Choroid plexus epithelial cell (primary cell): ENCODE measurements around the gene DNMT3A.
A peak's percentile ranks its signal among the peaks of the same experiment; 100 is the strongest.

ENCODE experiments used
- DNase-seq: peaks from one replicate; pipeline ENCODE4 v3.0.0-alpha.2; 2010; ENCODE audit warnings: low read depth
- H3K4me3 ChIP-seq: 2 replicates; pipeline ENCODE4 v1.5.1; 2011; ENCODE audit warnings: low read depth, mild to moderate bottlenecking, control low read depth, low read length, moderate library complexity
- TF ChIP-seq, protein P1 (sequence below): conservative IDR thresholded peaks from 2 replicates; pipeline ENCODE4 v1.5.1; 2011; ENCODE audit warnings: low read depth, mild to moderate bottlenecking, control low read depth, inconsistent platforms, low read length, moderate library complexity

Gene DNMT3A

DNA sequence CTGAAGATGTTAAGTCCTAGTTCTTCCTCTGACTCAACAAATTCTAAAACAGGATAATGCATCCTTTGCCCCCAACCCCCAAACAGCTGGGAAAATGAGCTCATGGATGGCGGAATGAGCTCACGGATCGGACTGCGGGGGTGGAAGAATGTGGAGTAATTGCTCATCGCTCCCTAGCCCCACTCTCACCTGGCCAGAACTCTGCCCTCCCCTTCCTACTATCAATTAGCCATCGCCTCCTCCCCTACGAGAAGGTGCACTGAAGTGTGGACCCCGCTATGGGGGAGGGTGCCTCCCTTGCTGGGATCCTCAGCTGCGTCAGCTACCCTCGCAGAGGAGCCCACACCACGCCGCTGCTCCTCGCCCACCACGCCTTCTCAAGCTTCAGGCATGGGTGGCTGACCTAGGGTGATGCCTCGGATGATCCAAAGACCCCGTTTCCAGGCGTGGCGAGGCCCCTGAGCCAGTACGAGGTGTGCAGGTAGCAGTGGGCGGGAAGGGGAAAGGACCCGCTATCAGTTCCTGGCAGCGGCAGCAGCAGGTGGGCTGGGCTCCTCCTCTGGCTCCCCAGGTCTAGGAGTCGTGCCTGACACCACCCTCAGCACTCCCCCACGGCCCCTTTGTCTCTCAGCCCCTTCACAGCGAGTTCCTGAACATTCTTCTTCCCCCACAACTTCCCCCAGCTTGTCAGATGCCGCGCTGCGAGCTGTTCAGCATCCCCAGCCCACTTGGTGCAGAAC, 91.2 kb downstream of the DNMT3A start:
- DNase-seq: peak; percentile 41
- TF ChIP-seq, protein P1, sequence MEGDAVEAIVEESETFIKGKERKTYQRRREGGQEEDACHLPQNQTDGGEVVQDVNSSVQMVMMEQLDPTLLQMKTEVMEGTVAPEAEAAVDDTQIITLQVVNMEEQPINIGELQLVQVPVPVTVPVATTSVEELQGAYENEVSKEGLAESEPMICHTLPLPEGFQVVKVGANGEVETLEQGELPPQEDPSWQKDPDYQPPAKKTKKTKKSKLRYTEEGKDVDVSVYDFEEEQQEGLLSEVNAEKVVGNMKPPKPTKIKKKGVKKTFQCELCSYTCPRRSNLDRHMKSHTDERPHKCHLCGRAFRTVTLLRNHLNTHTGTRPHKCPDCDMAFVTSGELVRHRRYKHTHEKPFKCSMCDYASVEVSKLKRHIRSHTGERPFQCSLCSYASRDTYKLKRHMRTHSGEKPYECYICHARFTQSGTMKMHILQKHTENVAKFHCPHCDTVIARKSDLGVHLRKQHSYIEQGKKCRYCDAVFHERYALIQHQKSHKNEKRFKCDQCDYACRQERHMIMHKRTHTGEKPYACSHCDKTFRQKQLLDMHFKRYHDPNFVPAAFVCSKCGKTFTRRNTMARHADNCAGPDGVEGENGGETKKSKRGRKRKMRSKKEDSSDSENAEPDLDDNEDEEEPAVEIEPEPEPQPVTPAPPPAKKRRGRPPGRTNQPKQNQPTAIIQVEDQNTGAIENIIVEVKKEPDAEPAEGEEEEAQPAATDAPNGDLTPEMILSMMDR: no peak
- peak overlapping the region; percentile 5 for H3K4me3 ChIP-seq

DNA sequence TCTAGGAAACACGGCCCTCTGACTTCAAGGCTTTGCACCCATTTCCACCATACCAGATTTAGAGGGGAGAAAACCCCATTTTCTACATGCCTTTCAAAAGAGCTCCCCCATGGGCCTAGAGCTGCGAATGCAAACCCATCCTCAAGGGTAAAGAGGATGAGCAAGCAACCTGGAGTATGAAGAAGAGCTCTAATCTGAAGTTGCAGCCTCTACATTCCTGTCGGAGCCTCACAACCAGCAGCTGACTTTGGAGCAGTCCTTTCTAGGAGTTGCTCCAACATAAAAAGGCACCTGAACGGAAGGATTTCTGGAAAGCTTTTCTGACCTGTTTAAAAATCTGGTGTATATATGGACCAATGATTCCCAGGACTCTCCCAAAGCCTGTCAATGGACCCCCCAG, 91.9 kb downstream of the DNMT3A start:
- no peak overlapping the region for H3K4me3 ChIP-seq
- DNase-seq: no peak
- TF ChIP-seq, protein P1: no peak

DNA sequence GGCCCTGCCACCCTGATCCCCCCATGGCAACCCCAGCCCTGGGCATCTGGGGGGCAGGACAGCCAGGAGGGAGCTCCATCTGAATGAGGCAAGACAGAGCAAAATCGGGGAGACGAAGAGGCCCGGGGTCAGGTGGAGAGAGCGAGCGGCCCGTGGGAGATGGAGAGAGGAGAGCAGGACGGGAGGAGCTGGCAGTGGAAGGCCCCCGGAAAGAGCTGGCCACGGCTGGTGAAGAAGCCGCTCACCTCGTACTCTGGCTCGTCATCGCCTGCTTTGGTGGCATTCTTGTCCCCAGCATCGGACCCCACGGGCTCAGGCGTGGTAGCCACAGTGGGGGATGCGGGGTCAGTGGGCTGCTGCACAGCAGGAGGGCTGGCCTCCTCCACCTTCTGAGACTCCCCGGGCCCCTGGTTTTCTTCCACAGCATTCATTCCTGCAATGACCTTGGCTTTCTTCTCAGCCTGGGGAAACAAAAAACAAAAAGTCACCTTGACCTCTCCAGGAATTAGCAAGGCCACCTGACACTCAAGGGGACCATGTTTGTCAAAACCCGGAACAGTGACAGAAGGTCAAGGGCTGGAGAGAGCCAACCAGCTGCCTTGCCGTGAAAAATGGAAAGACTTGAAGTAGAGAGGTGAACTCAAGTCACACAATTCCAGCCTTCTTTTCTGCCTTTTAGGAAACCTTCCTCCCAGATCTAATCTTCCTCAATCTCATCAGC, 93.8 kb downstream of the DNMT3A start:
- no peak overlapping the region for H3K4me3 ChIP-seq
- DNase-seq: no peak
- TF ChIP-seq, protein P1: no peak

DNA sequence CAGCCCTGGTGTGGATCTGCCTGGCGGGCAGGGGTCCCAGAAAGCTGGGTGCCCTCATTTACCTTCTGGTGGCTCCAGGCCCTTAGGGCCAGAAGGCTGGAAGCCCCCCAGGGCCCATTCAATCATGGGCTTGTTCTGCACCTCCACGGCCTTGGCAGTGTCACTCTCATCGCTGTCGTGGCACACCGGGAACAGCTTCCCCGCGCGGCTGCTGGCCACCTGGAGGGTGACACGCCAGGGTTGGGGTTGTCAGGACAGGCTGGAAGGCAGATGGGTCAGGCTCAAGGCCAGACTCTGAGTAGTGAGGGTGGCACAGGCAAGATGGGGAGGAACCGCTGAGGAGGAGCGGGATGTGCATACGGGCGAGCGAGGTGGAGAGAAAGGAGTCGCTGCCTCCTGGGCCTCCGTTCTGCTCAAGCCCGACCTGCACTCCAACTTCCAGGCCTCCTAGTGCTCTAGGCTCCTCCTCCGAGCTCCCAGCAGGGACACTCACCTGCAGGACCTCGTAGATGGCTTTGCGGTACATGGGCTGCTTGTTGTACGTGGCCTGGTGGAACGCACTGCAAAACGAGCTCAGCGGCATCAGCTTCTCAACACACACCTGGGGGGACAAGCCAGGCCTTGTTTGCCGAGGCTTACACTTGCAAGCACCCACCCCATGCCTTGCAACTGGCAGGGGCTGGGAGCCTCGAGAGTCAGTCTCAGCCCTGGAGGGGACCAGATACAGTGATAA, 95.0 kb downstream of the DNMT3A start:
- no peak for DNase-seq
- TF ChIP-seq, protein P1: no peak
- no peak overlapping the region for H3K4me3 ChIP-seq

DNA sequence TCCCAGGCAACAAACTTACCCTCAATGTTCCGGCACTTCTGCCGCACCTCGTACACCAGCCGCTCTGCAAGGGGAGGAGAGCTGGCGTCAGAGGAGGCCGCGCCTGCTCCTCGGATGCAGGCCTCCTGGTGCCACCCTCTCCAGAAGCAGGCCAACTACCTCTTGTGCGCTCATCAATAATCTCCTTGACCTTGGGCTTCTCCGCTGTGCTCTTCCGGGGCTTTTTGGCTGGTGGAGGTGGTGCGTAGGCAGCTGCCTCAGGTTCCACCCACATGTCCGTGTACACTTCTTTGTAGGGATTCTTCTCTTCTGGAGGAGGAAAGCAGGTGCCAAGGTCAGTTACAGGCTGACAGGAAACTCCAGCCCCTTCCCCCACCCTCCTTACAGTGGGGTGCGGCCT, 95.7 kb downstream of the DNMT3A start:
- TF ChIP-seq, protein P1: no peak
- no peak for DNase-seq
- no peak overlapping the region for H3K4me3 ChIP-seq

DNA sequence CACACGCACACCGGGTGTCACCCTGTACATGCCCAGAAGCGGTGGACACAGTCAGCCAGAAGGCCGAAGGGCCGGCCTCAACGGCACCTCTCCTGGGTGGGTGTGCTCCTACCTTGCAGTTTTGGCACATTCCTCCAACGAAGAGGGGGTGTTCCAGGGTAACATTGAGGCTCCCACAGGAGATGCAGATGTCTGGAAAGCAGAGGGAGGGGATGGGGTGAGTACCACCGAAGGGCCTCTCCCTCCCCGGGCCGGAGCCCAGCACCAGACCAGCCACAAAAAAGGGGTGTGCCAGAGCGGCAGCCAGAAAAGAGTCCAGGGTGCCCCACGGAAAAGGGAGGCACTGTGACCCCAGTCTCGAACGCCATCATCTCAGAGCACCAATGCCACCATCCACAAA, 96.6 kb downstream of the DNMT3A start:
- TF ChIP-seq, protein P1: no peak
- H3K4me3 ChIP-seq: no peak overlapping the region
- no peak for DNase-seq
